A549 treated with CpdA at 1 μM for 4 hours (cell line): ENCODE results near the gene SYCP2. TPM values are rescaled to one million over a fixed set of nuclear protein-coding genes. Genes with fewer than 3 reads are reported as not detected.

Source experiments
- total RNA-seq: library from RNA; stranded (reverse); fragments of 200-300 nt; extraction: Qiagen RNA extraction; gene quantifications from 5 replicates; pipeline ENCODE4 v1.2.3, GENCODE V29; 2022; ENCODE audit warnings: low read depth

SYCP2 gene, protein sequence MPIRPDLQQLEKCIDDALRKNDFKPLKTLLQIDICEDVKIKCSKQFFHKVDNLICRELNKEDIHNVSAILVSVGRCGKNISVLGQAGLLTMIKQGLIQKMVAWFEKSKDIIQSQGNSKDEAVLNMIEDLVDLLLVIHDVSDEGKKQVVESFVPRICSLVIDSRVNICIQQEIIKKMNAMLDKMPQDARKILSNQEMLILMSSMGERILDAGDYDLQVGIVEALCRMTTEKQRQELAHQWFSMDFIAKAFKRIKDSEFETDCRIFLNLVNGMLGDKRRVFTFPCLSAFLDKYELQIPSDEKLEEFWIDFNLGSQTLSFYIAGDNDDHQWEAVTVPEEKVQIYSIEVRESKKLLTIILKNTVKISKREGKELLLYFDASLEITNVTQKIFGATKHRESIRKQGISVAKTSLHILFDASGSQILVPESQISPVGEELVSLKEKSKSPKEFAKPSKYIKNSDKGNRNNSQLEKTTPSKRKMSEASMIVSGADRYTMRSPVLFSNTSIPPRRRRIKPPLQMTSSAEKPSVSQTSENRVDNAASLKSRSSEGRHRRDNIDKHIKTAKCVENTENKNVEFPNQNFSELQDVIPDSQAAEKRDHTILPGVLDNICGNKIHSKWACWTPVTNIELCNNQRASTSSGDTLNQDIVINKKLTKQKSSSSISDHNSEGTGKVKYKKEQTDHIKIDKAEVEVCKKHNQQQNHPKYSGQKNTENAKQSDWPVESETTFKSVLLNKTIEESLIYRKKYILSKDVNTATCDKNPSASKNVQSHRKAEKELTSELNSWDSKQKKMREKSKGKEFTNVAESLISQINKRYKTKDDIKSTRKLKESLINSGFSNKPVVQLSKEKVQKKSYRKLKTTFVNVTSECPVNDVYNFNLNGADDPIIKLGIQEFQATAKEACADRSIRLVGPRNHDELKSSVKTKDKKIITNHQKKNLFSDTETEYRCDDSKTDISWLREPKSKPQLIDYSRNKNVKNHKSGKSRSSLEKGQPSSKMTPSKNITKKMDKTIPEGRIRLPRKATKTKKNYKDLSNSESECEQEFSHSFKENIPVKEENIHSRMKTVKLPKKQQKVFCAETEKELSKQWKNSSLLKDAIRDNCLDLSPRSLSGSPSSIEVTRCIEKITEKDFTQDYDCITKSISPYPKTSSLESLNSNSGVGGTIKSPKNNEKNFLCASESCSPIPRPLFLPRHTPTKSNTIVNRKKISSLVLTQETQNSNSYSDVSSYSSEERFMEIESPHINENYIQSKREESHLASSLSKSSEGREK (N-terminal part only)
- total RNA-seq = 0.24 to 1.1 TPM (median 0.54 TPM) in 5 replicates

DNA sequence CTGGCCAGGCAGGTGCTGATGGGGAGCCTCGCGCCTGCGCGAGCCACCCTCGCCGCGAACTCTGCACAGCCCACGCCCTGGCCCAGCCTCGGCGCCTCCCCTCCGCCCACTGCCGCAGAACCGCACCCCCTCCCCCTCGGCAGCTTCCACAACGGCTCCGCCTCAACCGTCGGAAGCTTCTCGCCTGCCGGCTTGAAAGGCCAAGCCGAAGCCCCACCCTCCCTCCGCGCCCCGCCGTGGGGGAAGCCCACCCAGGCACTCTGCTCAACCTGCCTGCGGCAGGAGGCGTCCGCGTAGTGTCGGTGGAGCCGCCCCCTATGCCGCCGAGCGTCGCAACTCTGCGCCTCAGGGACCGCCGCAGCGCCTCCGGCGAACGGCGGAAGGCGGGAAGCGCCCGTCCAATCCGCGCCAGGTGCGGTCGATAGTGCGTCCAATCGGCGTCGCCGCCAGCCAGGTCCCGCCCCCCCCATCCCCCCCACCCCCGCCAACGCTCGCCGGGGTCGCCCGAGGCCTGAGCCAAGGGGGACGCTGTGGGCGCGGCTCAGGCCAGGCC, at the start of gene SYCP2:
Gene SYCP2 (minus strand): TSS at position 342 of the 553 bp plus-strand sequence. CDS start 11,224 bp downstream, outside the sequence.

DNA sequence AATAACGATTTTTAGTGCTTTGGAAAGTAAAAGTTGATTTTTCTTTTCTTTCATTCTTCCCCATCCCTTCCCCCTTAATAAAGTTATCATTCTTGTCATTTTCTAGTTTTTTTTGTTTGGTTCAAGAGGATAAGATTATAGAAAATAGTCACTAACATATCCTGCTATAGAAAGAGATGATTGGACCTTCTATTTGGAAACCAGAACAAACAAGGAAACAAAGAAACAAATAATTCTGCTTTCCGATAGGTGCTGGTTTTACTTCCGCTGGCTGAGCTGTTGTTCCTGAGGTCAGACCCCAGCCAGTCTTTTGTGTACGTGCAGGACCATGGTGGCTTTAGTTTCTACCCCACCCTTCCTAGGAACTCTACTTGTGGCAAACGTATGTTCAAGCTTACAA, 24.7 kb upstream of the SYCP2 start, which contains the start of gene CDH26:
Gene CDH26 (plus strand): TSS at position 301 of the 400 bp plus-strand sequence. CDS start 304 bp downstream, outside the sequence.

DNA sequence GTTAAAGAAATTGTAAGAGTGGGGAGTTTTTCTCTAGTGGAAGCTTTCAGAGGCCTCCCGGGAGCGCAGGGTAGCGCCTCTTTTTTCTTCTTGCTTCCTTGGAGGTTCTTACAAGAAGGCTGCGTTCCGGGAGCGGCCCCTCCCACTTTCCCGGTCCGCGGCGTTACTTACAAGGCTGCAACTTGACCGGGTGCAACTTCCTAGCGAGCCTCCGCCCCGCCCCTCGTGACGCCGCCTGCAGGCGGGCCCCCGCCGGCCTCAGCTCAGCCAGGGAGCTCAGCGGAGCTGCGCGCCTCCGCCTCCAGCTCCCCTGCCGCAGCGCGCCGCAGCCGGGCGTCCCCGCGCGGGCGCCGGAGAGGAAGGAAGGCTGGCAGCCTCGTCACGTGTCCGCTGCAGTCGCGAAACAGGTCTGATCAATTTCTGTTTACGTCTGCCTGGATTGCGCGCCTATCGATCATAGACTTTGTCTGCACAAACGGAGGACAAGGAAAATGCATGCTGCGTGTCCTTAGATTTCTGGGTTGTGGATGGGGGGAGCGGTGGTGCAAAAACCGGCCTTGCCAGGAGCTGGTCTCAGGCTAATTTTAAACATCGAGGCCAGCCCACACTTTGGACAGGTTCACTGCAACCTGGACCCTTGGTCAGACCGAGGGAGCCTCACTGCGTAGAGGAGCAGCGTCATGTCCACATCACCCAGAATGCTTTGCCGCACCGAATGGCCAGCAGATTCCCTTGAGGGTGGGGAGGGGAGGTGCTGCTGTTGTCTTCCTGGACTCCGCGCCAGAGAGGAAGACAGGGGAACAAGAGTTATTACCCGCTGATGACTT, 6.9 kb upstream of the SYCP2 start, which contains the start of the genes FAM217B and PPP1R3D:
Gene FAM217B (plus strand): TSS at position 261 of the 827 bp plus-strand sequence. CDS start 3,555 bp downstream, outside the sequence.
Gene PPP1R3D (minus strand): TSS at position 177 of the 827 bp plus-strand sequence. CDS start 374 bp downstream, outside the sequence.

Other genes with a start within 250 kb of the SYCP2 start
- 1.8 to 2.8 TPM (median 2.4 TPM) in 5 replicates for gene PPP1R3D, start 6.7 kb upstream of the SYCP2 start, total RNA-seq
- gene FAM217B, start 6.8 kb upstream of the SYCP2 start, total RNA-seq = 5.6 to 7.5 TPM (median 6.4 TPM) in 5 replicates
- 0.10 to 0.40 TPM (median 0.16 TPM) in 4 of 5 replicates, not detected in the other for gene CDH26, start 24.8 kb upstream of the SYCP2 start, total RNA-seq